Hepatocyte (in vitro differentiated cells): ENCODE results near the gene TNNC1. TPM values are rescaled to one million over a fixed set of nuclear protein-coding genes. Genes with fewer than 3 reads are reported as not detected.

Source experiments
- DNase-seq: peaks from one replicate; pipeline ENCODE4 v3.0.0-alpha.2; 2016; ENCODE audit warnings: low spot score
- H2AFZ ChIP-seq: fragments of 200-600 bp; sonication (generic); 2 replicates; pipeline ENCODE4 v1.6.0; 2016; ENCODE audit warnings: antibody characterized with exemption, mild to moderate bottlenecking
- H3K27ac ChIP-seq: fragments of 200-600 bp; sonication (generic); 2 replicates; pipeline ENCODE4 v1.5.1; 2016; ENCODE audit warnings: mild to moderate bottlenecking
- H3K27me3 ChIP-seq: fragments of 200-600 bp; sonication (generic); 2 replicates; pipeline ENCODE4 v1.6.1; 2016
- H3K36me3 ChIP-seq: fragments of 200-600 bp; sonication (generic); replicated peaks from 2 replicates; pipeline ENCODE4 v1.5.1; 2016; ENCODE audit warnings: low read depth; ENCODE audit not compliant: insufficient read depth
- H3K4me1 ChIP-seq: fragments of 200-600 bp; sonication (generic); 2 replicates; pipeline ENCODE4 v1.5.1; 2016; ENCODE audit warnings: mild to moderate bottlenecking, moderate library complexity; ENCODE audit not compliant: insufficient read depth
- H3K4me2 ChIP-seq: fragments of 200-600 bp; sonication (generic); 2 replicates; pipeline ENCODE4 v1.6.0; 2016
- H3K4me3 ChIP-seq: fragments of 200-600 bp; sonication (generic); 2 replicates; pipeline ENCODE4 v1.5.1; 2016; ENCODE audit warnings: mild to moderate bottlenecking
- H3K79me2 ChIP-seq: fragments of 200-600 bp; sonication (generic); 2 replicates; pipeline ENCODE4 v1.6.0; 2017; ENCODE audit warnings: mild to moderate bottlenecking
- H3K9me2 ChIP-seq: fragments of 200-600 bp; sonication (generic); replicated peaks from 2 replicates; pipeline ENCODE4 v1.6.0; 2017; ENCODE audit warnings: mild to moderate bottlenecking; ENCODE audit not compliant: insufficient read depth
- H3K9me3 ChIP-seq: fragments of 200-600 bp; sonication (generic); 2 replicates; pipeline ENCODE4 v1.5.1; 2016; ENCODE audit warnings: low read depth, mild to moderate bottlenecking
- H4K20me1 ChIP-seq: fragments of 200-600 bp; sonication (generic); 2 replicates; pipeline ENCODE4 v1.6.0; 2016; ENCODE audit warnings: mild to moderate bottlenecking; ENCODE audit not compliant: insufficient read depth, poor library complexity, severe bottlenecking
- CTCF ChIP-seq: fragments of 200-600 bp; sonication (generic); IDR thresholded peaks from 2 replicates; pipeline ENCODE4 v1.5.1; 2016; ENCODE audit warnings: antibody characterized with exemption, mild to moderate bottlenecking; ENCODE audit not compliant: poor library complexity
- EZH2 ChIP-seq: fragments of 200-600 bp; sonication (generic); IDR thresholded peaks from 2 replicates; pipeline ENCODE4 v1.6.1; 2016; ENCODE audit warnings: antibody characterized with exemption, mild to moderate bottlenecking, borderline replicate concordance
- EZH2phosphoT487 ChIP-seq: fragments of 200-600 bp; sonication (generic); IDR thresholded peaks from one replicate; pipeline ENCODE4 v1.6.1; 2018; ENCODE audit warnings: antibody characterized with exemption, mild to moderate bottlenecking, low read depth, moderate library complexity; ENCODE audit not compliant: unreplicated experiment, severe bottlenecking
- WGBS: methylation state at CpG from one replicate; pipeline ENCODE4 v1.1.6; 2016; ENCODE audit warnings: low lambda C conversion rate; ENCODE audit errors: missing lambda C conversion rate; 5-methylcytosine and 5-hydroxymethylcytosine counted together
- polyA plus RNA-seq: library from polyadenylated mRNA; unstranded; fragments of >200 nt; fragmentation: Nextera tagmentation; extraction: Ambion mirVana; gene quantifications from 2 replicates; pipeline ENCODE4 v1.2.1, GENCODE V29; 2016
- total RNA-seq: library from RNA; depleted of rRNA; stranded (reverse); fragments of >200 nt; gene quantifications from 2 replicates; pipeline ENCODE4 v1.2.3, GENCODE V29; 2014

TNNC1 gene
- total and polyA plus RNA-seq, 2 experiments from 2014 or later, result 9.7 to 15.0 TPM

DNA sequence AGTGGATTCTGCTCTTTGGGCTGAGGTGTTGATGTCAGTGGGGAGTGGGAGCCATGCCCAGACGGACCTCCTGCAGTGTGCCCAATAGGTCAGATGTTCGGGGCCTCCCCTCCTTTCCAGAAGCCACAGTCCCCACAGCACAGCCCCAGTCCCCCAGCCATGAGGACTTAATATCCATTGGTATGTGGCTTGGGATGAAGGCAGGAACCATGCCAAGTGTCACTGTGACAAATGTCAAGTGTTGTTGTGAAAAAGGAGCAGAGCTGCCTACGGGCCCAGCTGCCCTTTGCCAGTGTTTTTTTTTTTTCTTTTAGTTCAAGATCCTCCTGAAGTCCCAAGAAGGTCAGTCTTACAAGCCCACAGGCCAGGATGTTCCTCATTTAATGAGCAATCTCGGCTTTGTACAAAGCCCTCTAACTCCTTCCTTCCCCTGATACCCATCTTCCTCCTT, 21.1 kb downstream of the TNNC1 start:
- no peak overlapping the region for H2AFZ ChIP-seq
- peaks cover 20% of the 10 kb centered on the region for H3K4me1 ChIP-seq
- no peaks in the 10 kb centered on the region for H3K9me3 ChIP-seq
- no peak overlapping the region for H3K27ac ChIP-seq
- no peak for DNase-seq
- no peak overlapping the region for H3K4me2 ChIP-seq
- H3K27me3 ChIP-seq, result no peaks in the 10 kb centered on the region
- no peak overlapping the region for H3K4me3 ChIP-seq
- H4K20me1 ChIP-seq, result no peaks in the 10 kb centered on the region
- TF ChIP-seq CTCF (no peak), EZH2 (no peak), EZH2phosphoT487 (no peak)
- H3K79me2 ChIP-seq, result no peaks in the 10 kb centered on the region
- no peaks in the 10 kb centered on the region for H3K36me3 ChIP-seq
- H3K9me2 ChIP-seq, result no peaks in the 10 kb centered on the region
- WGBS, result 69% methylated on average over 4 of the region's 4 CpGs

GRCh38 chr3:52432225-52432624, 21.6 kb downstream of the TNNC1 start:
- Histone ChIP-seq H3K27ac (no peak overlapping the region), H3K4me3 (no peak overlapping the region), H2AFZ (no peak overlapping the region), H3K9me3 (no peaks in the 10 kb centered on the region), H3K4me1 (peaks cover 20% of the 10 kb centered on the region), H4K20me1 (no peaks in the 10 kb centered on the region), H3K9me2 (no peaks in the 10 kb centered on the region), H3K36me3 (no peaks in the 10 kb centered on the region), H3K79me2 (no peaks in the 10 kb centered on the region), H3K27me3 (no peaks in the 10 kb centered on the region), H3K4me2 (no peak overlapping the region)
- 97% methylated on average over 5 of the region's 6 CpGs for WGBS
- TF ChIP-seq EZH2 (no peak), EZH2phosphoT487 (no peak), CTCF (no peak)
- no peak for DNase-seq

DNA sequence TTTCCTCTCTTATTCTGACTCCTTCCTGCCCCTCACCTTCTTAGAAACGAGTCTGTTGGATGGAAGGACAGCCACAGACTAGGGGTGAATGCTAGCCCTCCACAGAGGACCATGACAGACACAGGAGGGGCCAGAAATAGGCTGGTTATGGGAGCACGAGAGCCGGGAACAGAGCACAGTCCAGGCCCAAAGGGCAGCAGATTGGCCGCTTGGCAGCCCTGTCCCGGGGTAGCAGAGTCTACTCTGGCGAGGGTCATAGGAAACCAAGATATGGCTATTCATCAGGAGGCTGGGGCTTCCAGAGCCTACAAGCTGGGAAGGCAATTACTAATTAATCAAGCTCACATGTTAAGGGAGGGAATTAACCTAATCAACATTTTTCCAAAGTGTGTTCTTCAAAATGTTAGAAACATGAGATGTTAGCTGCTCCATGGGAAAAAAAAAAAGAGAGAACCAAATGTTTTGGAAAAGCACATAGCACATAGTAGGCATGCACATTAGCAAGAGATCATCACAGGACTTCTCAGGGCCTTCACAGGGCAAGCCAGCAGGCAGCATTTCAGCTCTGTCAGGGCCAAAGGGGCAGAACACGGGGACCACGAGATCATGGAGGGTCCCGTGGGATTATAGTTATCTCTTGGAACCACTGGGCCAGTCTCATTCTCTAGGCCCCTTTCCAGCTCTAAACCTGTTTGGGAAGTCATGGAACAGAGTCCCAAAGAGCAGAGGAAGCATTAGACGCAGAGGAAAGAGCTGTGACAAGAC, 22.2 kb downstream of the TNNC1 start:
- Histone ChIP-seq H3K27me3 (no peaks in the 10 kb centered on the region), H3K36me3 (no peaks in the 10 kb centered on the region), H3K79me2 (no peaks in the 10 kb centered on the region), H3K4me2 (no peak overlapping the region), H3K9me2 (no peaks in the 10 kb centered on the region), H4K20me1 (no peaks in the 10 kb centered on the region), H3K9me3 (no peaks in the 10 kb centered on the region), H3K4me3 (no peak overlapping the region), H2AFZ (no peak overlapping the region), H3K27ac (no peak overlapping the region), H3K4me1 (peaks cover 20% of the 10 kb centered on the region)
- WGBS, result 88% methylated on average over 10 of the region's 10 CpGs
- no peak for TF ChIP-seq EZH2
- no peak for TF ChIP-seq EZH2phosphoT487
- TF ChIP-seq CTCF, result no peak
- DNase-seq, result no peak
